ENCODE results near the gene ERF.

- no peak for TF ChIP-seq CTCF (IDR thresholded peaks at IDR 0.05)
- no peak for TF ChIP-seq SMC3 (IDR thresholded peaks at IDR 0.05)
- TF ChIP-seq EP300 (IDR thresholded peaks at IDR 0.05), result no peak
Measured at GRCh38 chr19:42234364-42234763, 20.6 kb downstream of the ERF start.

Measured in A549 (cell line).